BE2C (cell line): ENCODE results near the gene TGIF2.

Experiments used
- DNase-seq: peaks from one replicate; pipeline ENCODE4 v3.0.0-alpha.2; 2020
- H3K27me3 ChIP-seq: fragments of 250-450 bp; sonication (Bioruptor Pico); 2 replicates; pipeline ENCODE4 v1.5.1; 2020; ENCODE audit warnings: mild to moderate bottlenecking
- H3K36me3 ChIP-seq: fragments of 250-450 bp; sonication (Bioruptor Pico); 2 replicates; pipeline ENCODE4 v1.5.1; 2020; ENCODE audit warnings: mild to moderate bottlenecking
- H3K4me1 ChIP-seq: fragments of 250-450 bp; sonication (Bioruptor Pico); 2 replicates; pipeline ENCODE4 v1.5.1; 2020
- H3K4me3 ChIP-seq: 2 replicates; pipeline ENCODE4 v1.5.1; 2011; ENCODE audit warnings: low read depth, low read length
- H3K9me3 ChIP-seq: fragments of 250-450 bp; sonication (Bioruptor Pico); 2 replicates; pipeline ENCODE4 v1.5.1; 2020
- TF ChIP-seq, protein P1 (sequence below): IDR thresholded peaks from 2 replicates; pipeline ENCODE4 v1.5.1; 2012; ENCODE audit warnings: mild to moderate bottlenecking, low read depth, low read length

TGIF2 gene

GRCh38 chr20:36591854-36592641 is 18.7 kb downstream of the TGIF2 start:
- no peaks in the 10 kb centered on the region for H3K9me3 ChIP-seq
- TF ChIP-seq, protein P1, sequence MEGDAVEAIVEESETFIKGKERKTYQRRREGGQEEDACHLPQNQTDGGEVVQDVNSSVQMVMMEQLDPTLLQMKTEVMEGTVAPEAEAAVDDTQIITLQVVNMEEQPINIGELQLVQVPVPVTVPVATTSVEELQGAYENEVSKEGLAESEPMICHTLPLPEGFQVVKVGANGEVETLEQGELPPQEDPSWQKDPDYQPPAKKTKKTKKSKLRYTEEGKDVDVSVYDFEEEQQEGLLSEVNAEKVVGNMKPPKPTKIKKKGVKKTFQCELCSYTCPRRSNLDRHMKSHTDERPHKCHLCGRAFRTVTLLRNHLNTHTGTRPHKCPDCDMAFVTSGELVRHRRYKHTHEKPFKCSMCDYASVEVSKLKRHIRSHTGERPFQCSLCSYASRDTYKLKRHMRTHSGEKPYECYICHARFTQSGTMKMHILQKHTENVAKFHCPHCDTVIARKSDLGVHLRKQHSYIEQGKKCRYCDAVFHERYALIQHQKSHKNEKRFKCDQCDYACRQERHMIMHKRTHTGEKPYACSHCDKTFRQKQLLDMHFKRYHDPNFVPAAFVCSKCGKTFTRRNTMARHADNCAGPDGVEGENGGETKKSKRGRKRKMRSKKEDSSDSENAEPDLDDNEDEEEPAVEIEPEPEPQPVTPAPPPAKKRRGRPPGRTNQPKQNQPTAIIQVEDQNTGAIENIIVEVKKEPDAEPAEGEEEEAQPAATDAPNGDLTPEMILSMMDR, result peak; percentile 71
- peak; percentile 41 for DNase-seq
- H3K4me3 ChIP-seq, result no peak overlapping the region
- H3K4me1 ChIP-seq, result no peaks in the 10 kb centered on the region
- H3K36me3 ChIP-seq, result peaks cover 7% of the 10 kb centered on the region
- H3K27me3 ChIP-seq, result no peaks in the 10 kb centered on the region

GRCh38 chr20:36593347-36593929 is 20.0 kb downstream of the TGIF2 start:
- H3K4me1 ChIP-seq, result no peaks in the 10 kb centered on the region
- no peaks in the 10 kb centered on the region for H3K27me3 ChIP-seq
- TF ChIP-seq, protein P1, result no peak
- DNase-seq, result no peak
- no peak overlapping the region for H3K4me3 ChIP-seq
- no peaks in the 10 kb centered on the region for H3K9me3 ChIP-seq
- H3K36me3 ChIP-seq, result peaks cover 7% of the 10 kb centered on the region

- no peaks in the 10 kb centered on the region for H3K27me3 ChIP-seq
- no peak overlapping the region for H3K4me3 ChIP-seq
- no peak for DNase-seq
- no peaks in the 10 kb centered on the region for H3K36me3 ChIP-seq
- H3K9me3 ChIP-seq, result no peaks in the 10 kb centered on the region
- TF ChIP-seq, protein P1, result no peak
- no peaks in the 10 kb centered on the region for H3K4me1 ChIP-seq
These were observed 26.5 kb downstream of the TGIF2 start for GRCh38 chr20:36599912-36600345.

DNA sequence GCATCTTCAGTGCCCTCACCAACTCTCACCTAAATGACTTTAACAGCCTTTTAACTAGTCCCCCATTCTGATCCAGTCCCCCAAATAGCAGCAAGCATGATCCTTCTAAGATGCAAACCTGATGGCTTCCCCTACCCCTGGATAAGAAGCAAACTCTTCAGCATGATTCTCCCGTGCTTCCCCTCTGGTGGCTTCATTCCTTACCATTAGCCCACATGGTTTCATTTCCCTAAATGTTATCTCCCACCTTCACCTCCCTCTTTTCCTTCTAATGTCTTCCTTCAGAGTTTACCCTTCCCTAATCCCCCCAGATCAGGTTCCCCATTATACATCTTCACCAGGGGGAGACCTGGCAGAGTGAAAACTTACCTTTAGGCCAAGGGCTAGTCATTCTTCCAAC is 28.1 kb downstream of the TGIF2 start:
- Histone ChIP-seq H3K36me3 (no peaks in the 10 kb centered on the region), H3K27me3 (no peaks in the 10 kb centered on the region), H3K9me3 (no peaks in the 10 kb centered on the region), H3K4me1 (no peaks in the 10 kb centered on the region), H3K4me3 (no peak overlapping the region)
- DNase-seq, result no peak
- TF ChIP-seq, protein P1, result no peak

GRCh38 chr20:36604952-36605398 is 31.6 kb downstream of the TGIF2 start:
- Histone ChIP-seq H3K36me3 (peaks cover 19% of the 10 kb centered on the region), H3K9me3 (no peaks in the 10 kb centered on the region), H3K4me3 (peak overlapping the region; percentile 48), H3K27me3 (no peaks in the 10 kb centered on the region), H3K4me1 (no peaks in the 10 kb centered on the region)
- TF ChIP-seq, protein P1, result no peak
- no peak for DNase-seq
